Stimulated activated CD8-positive, alpha-beta memory T cell treated with anti-CD3 and anti-CD28 coated beads, Interleukin-4, amount 100 ng/mL, for 4 hours (primary cell): ENCODE results near the gene MAGEC3.
"Not testable (repeated sequence)": the region's sequence is repeated elsewhere in the genome, so short reads cannot be mapped to it uniquely, and the experiment has no call there.

Experiments
- DNase-seq, 2 donors: peaks; one replicate each; pipeline ENCODE4 v3.0.0-alpha.2; 2020; ENCODE audit warnings: low read depth in 2 of 2, low spot score in 1 of 2

The MAGEC3 gene

GRCh38 chrX:141838016-141838415 is at the start of gene MAGEC3:
MAGEC3 (plus strand) TSS chrX:141838316; CDS start chrX:141838316, 0 bp downstream.
- no peak for DNase-seq

- DNase-seq = no peak
These were observed 46.3 kb upstream of the MAGEC3 start for GRCh38 chrX:141791856-141792255.

DNA sequence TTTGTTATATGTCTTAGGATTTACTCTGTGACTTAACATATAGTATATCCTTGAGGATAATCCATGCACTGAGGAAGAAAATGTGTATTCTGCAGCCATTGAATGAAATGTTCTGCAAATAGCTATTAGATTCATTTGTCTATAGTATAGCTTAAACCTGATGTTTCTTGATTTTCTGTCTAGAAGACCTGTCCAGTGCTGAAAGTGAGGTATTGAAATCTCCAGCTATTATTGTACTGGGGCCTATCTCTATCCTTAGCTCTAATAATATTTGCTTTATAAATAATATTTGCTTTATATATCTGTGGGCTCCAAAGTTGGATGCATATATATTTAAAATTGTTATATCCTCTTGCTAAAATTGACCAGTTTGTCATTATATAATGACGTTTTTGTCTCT is 26.7 kb upstream of the MAGEC3 start:
- no peak for DNase-seq

- no peak for DNase-seq
These were observed 23.8 kb upstream of the MAGEC3 start for GRCh38 chrX:141814213-141814857.

- no peak for DNase-seq
These were observed 22.2 kb upstream of the MAGEC3 start for GRCh38 chrX:141815904-141816303.

GRCh38 chrX:141832247-141832646 is 5.9 kb upstream of the MAGEC3 start:
- no peak for DNase-seq

DNA sequence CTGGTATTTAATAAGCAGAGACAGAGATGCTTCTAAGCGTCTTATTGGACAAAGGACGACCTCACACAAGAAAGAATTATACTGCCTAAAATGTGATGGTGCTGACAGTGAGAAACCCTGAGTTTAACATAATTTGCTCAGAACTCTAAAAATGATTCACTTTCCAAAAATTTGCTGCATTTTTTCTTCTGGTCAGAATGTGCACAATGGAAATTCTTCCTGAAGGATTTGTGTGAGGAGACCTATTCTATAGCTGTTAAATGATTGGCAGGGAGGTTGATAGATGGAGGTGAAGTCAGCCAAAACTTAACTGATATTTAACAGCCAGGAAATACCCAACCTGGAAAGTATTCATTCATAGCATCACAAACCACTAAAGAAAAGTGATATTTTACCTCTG is 1.7 kb downstream of the MAGEC3 start:
- no peak for DNase-seq

DNA sequence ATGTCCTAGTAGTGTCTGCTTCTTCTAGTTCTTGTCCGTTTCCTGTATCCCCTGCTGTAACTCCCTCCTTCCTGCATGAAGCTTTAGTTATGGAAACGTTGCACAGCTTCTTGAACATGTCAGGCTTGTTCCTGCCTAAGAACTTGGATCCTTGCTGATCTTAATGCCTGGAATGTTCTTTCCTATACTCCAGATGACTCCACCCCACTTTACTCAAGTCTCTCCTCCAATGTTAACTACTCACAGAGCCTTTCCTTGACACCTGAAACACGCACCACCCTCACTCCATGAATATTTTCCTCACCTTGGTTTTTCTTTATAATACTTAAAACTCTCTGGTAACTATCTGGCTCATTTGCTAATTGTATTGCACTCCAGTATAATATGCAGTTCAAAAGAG is 19.4 kb downstream of the MAGEC3 start:
- no peak for DNase-seq

- DNase-seq = no peak
These were observed 41.5 kb downstream of the MAGEC3 start for GRCh38 chrX:141879616-141880015.

- DNase-seq = not testable (repeated sequence)
These were observed 50.7 kb downstream of the MAGEC3 start for GRCh38 chrX:141888811-141889210.

DNA sequence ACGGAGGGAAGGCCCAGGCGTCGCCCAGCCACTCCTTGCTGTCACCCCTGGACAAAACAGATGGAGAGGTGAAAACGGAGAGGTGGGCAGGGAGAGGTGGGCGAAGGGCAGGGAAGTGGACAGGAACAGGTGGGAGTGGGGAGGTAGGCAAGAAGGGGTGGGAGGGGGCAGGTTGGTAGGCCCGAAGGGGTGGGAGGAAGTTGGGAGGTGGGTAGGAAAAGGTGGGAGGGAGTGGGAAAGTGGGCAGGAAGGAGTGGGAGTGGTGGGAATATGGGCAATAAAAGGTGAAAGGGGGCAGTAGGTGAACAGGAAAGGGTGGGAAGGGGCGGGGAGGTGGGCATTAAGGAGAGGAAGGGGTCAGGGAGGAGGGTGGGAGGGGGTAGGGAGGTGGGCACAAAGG is 56.6 kb downstream of the MAGEC3 start:
- no peak for DNase-seq

- no peak for DNase-seq
These were observed 59.6 kb downstream of the MAGEC3 start for GRCh38 chrX:141897690-141898089.

- DNase-seq = no peak
These were observed 64.2 kb downstream of the MAGEC3 start for GRCh38 chrX:141902366-141902765.

DNA sequence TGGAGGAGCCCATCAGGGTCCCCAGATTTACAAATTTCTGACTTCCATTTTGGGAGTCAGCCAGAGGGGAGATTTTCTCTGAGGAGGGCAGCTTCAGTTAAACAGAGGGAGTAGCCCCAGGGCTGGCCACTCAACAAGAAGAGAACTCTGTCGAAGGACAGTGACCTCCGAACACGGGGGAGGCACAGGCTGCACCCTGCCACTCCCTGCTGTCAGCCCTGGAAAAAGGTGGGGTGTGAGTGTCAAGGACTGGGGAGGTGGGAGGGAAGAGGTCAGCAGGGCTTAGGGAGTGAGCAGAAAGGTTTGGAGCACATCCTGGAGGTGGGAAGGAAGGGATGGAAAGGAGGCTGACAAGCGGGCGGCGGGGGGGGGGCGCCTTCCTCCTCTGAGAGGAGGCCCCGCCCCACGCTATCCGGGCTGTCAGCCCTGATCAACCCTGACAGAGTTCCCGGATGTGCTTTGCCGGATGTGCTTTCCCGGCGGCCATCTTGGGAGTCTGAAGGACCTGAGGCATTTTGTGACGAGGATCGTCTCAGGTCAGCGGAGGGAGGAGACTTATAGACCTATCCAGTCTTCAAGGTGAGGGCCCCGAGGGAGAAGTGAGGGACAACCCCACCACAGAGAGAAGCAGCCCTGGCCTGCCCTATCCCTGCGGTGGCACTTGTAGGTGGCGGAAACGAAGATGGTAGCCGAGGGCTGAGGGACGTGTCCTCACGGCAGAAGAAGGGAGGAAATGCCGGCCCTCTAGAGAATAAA is 65.5 kb downstream of the MAGEC3 start, which contains the start of gene MAGEC1:
MAGEC1 (plus strand) TSS at position 495 of the 756 bp plus-strand sequence. CDS start 1,179 bp downstream, outside the sequence.
- no peak for DNase-seq

GRCh38 chrX:141904262-141904661 is 66.1 kb downstream of the MAGEC3 start:
- no peak for DNase-seq

GRCh38 chrX:141917801-141918200 is 79.7 kb downstream of the MAGEC3 start:
- DNase-seq = no peak

DNA sequence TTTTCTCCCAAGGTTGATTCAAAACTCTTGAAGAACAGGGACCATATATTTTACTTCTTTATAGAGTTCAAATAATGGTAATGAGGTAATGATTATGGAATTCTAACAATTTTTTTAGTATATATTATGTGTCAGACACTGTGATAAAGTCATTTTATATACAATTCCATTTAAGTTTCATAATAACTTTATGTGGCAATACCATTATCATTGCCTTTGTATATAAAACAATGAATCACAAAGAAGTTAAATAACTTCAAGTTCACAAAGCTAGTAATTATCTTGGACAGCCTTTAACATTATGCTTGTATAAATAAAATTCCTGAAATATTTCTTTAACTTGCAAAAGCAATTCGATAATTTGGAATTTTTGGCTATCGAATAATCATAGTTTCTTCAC is 86.2 kb downstream of the MAGEC3 start:
- no peak for DNase-seq

GRCh38 chrX:141928432-141928831 is 90.3 kb downstream of the MAGEC3 start:
- no peak for DNase-seq

- no peak for DNase-seq
These were observed 96.0 kb downstream of the MAGEC3 start for GRCh38 chrX:141934059-141934641.

DNA sequence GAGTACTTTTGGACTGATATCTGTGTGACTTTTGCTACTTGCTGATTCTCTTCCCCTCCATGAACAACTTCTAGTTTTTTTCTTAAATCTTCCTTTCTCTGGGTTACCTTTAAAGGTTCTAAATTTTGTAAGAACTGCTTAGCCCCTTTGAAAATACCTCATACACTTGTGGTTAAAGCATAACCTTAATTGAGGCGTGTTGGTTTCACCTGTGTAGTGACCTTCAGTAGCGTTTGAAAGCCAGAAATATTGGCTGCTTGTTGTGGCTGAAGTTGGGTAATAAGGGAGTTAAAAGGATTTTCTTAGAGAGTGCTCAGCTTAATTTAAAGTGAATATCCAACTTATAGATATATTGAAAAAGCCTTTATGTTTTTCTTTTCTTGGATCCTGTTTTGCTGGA is 97.5 kb downstream of the MAGEC3 start:
- DNase-seq = no peak

DNA sequence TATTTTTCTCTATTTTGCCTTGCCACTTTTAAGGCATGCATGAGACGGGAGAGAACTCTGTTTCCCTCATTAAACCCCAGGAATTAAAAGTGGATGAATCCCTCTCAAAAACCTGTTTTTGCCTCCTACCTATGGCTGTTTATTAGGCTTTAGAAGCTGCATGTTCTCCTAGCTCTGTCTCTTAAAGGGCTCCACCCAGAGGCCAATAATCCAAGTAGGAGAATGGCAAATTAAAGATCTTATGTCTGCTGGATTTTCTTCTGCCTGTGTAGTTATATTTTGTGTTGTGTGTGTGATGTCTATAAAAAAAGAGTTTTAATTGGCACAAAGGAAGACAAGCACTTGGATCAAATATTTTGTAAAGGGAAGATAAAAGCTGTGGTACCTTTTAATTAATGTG is 98.0 kb downstream of the MAGEC3 start:
- no peak for DNase-seq

- no peak for DNase-seq
These were observed 103.1 kb downstream of the MAGEC3 start for GRCh38 chrX:141941234-141941633.
